GM18861 (cell line): ENCODE data around the gene ACTBL2.
"Not testable (repeated sequence)": the region's sequence is repeated elsewhere in the genome, so short reads cannot be mapped to it uniquely, and the experiment has no call there.

Source experiments
- ATAC-seq: cut with Tn5 transposase; IDR thresholded peaks from one replicate; pipeline ENCODE4 v1.9.1; 2021; ENCODE audit not compliant: unreplicated experiment

ACTBL2 gene

GRCh38 chr5:57482671-57483106, at the start of gene ACTBL2:
Gene ACTBL2, minus strand, starts transcription at chr5:57482811. Its CDS starts 104 bp downstream, at chr5:57482707.
- ATAC-seq: no peak

GRCh38 chr5:57531333-57531732, 48.7 kb upstream of the ACTBL2 start:
- no peak for ATAC-seq

GRCh38 chr5:57529864-57530263, 47.3 kb upstream of the ACTBL2 start:
- ATAC-seq: no peak

GRCh38 chr5:57527870-57528269, 45.3 kb upstream of the ACTBL2 start:
- ATAC-seq: no peak

- no peak for ATAC-seq
These were observed 41.9 kb upstream of the ACTBL2 start for GRCh38 chr5:57524348-57525060.

- not testable (repeated sequence) for ATAC-seq
These were observed 39.9 kb upstream of the ACTBL2 start for GRCh38 chr5:57522477-57522876.

GRCh38 chr5:57518415-57518814, 35.8 kb upstream of the ACTBL2 start:
- ATAC-seq: not testable (repeated sequence)

GRCh38 chr5:57517250-57517649, 34.6 kb upstream of the ACTBL2 start:
- no peak for ATAC-seq

GRCh38 chr5:57513785-57514184, 31.2 kb upstream of the ACTBL2 start:
- no peak for ATAC-seq

GRCh38 chr5:57511321-57511720, 28.7 kb upstream of the ACTBL2 start:
- no peak for ATAC-seq

- ATAC-seq: no peak
These were observed 27.1 kb upstream of the ACTBL2 start for GRCh38 chr5:57509501-57510260.

- ATAC-seq: no peak
These were observed 25.6 kb upstream of the ACTBL2 start for GRCh38 chr5:57508211-57508610.

GRCh38 chr5:57505272-57506200, 22.9 kb upstream of the ACTBL2 start:
- ATAC-seq: no peak

- no peak for ATAC-seq
These were observed 21.7 kb upstream of the ACTBL2 start for GRCh38 chr5:57504357-57504756.

GRCh38 chr5:57503433-57503832, 20.8 kb upstream of the ACTBL2 start:
- no peak for ATAC-seq

- no peak for ATAC-seq
These were observed 19.0 kb upstream of the ACTBL2 start for GRCh38 chr5:57501414-57502201.

- peak; percentile 88 for ATAC-seq
These were observed 16.8 kb upstream of the ACTBL2 start for GRCh38 chr5:57499262-57500050.

GRCh38 chr5:57497733-57498132, 15.1 kb upstream of the ACTBL2 start:
- no peak for ATAC-seq

GRCh38 chr5:57495285-57496086, 12.9 kb upstream of the ACTBL2 start:
- ATAC-seq: no peak
